ENCODE measurements around the gene SLC25A19.

GRCh38 chr17:75237100-75238014, 51.9 kb downstream of the SLC25A19 start:
- TF ChIP-seq YY1 (IDR thresholded peaks at IDR 0.05; ENCODE audit: insufficient read depth, insufficient read length) (no peak), SUZ12 (IDR thresholded peaks at IDR 0.05; ENCODE audit: extremely low read depth, insufficient read depth, insufficient read length) (no peak)
